MM.1S (cell line): ENCODE data around the gene MFAP5.

ENCODE experiments used
- DNase-seq: peaks from one replicate; pipeline ENCODE4 v3.0.0-alpha.2; 2015
- H2AFZ ChIP-seq: fragments of 300-600 bp; sonication (generic); 2 replicates; pipeline ENCODE4 v1.6.0; 2016; ENCODE audit warnings: antibody characterized with exemption, low read length
- H3F3A ChIP-seq: fragments of 300-600 bp; sonication (generic); 2 replicates; pipeline ENCODE4 v1.6.1; 2016; ENCODE audit warnings: mild to moderate bottlenecking, antibody characterized with exemption, low read length, moderate library complexity, mixed read lengths; ENCODE audit not compliant: insufficient read depth
- H3K27ac ChIP-seq: fragments of 300-600 bp; sonication (generic); 2 replicates; pipeline ENCODE4 v1.5.1; 2016; ENCODE audit warnings: mild to moderate bottlenecking, low read length
- H3K27me3 ChIP-seq: fragments of 300-600 bp; sonication (generic); replicated peaks from 2 replicates; pipeline ENCODE4 v1.6.0; 2016; ENCODE audit warnings: low read length; ENCODE audit not compliant: insufficient read depth
- H3K36me3 ChIP-seq: fragments of 300-600 bp; sonication (generic); replicated peaks from 2 replicates; pipeline ENCODE4 v1.6.1; 2016; ENCODE audit warnings: mild to moderate bottlenecking, low read length, mixed read lengths; ENCODE audit not compliant: insufficient read depth
- H3K4me1 ChIP-seq: fragments of 300-600 bp; sonication (generic); 2 replicates; pipeline ENCODE4 v1.6.1; 2016; ENCODE audit warnings: low read length, mixed read lengths
- H3K4me2 ChIP-seq: fragments of 300-600 bp; sonication (generic); 2 replicates; pipeline ENCODE4 v1.6.0; 2016; ENCODE audit warnings: low read depth, low read length
- H3K4me3 ChIP-seq: fragments of 300-600 bp; sonication (generic); 2 replicates; pipeline ENCODE4 v1.5.1; 2016; ENCODE audit warnings: low read length, mixed read lengths
- H3K79me2 ChIP-seq: fragments of 300-600 bp; sonication (generic); 2 replicates; pipeline ENCODE4 v1.6.1; 2016; ENCODE audit warnings: mixed run types, low read length, mixed read lengths
- H3K9ac ChIP-seq: fragments of 300-600 bp; sonication (generic); 2 replicates; pipeline ENCODE4 v1.6.1; 2016; ENCODE audit warnings: low read length, mixed read lengths
- H3K9me2 ChIP-seq: fragments of 300-600 bp; sonication (generic); replicated peaks from 2 replicates; pipeline ENCODE4 v1.6.1; 2016; ENCODE audit warnings: mild to moderate bottlenecking, low read length, mixed read lengths; ENCODE audit not compliant: insufficient read depth
- H3K9me3 ChIP-seq: fragments of 300-600 bp; sonication (generic); replicated peaks from 2 replicates; pipeline ENCODE4 v1.6.1; 2016; ENCODE audit warnings: mild to moderate bottlenecking, low read length, mixed read lengths; ENCODE audit not compliant: insufficient read depth
- H4K20me1 ChIP-seq: fragments of 300-600 bp; sonication (generic); 2 replicates; pipeline ENCODE4 v1.6.1; 2016; ENCODE audit warnings: mild to moderate bottlenecking, low read length, moderate library complexity, mixed read lengths; ENCODE audit not compliant: insufficient read depth
- EZH2 ChIP-seq: fragments of 300-600 bp; sonication (generic); optimal IDR thresholded peaks from 2 replicates; pipeline ENCODE3; 2017; ENCODE audit warnings: low read depth, mild to moderate bottlenecking, antibody characterized with exemption, low read length, mixed read lengths
- EZH2phosphoT487 ChIP-seq: fragments of 300-600 bp; sonication (generic); IDR thresholded peaks from 2 replicates; pipeline ENCODE4 v1.6.1; 2018; ENCODE audit warnings: antibody characterized with exemption, low read length
- TF ChIP-seq, protein P1 (sequence below): fragments of 300-600 bp; sonication (generic); IDR thresholded peaks from 2 replicates; pipeline ENCODE4 v1.5.1; 2016; ENCODE audit warnings: antibody characterized with exemption, low read length, mixed read lengths

Gene MFAP5

DNA sequence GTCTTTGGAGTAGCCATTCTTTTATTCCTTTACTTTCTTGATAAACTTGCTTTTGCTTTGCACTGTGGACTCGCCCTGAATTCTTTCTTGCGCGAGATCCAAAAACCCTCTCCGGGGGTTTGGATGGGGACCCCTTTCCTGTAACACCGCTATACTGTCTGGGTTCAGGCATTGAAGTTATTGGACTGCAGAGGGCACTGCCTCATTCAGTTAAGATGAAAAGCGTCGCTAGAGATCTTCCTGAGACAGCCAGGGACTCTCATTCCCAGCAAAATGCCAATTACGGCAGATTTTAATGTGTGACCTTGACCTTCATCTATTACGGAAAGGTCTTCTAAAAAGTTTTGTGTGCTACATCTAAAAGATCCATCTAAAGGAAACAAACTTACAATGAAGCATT lies 17.9 kb upstream of the MFAP5 start:
- Histone ChIP-seq H3F3A (no peaks in the 10 kb centered on the region), H2AFZ (no peak overlapping the region)
- DNase-seq = no peak

DNA sequence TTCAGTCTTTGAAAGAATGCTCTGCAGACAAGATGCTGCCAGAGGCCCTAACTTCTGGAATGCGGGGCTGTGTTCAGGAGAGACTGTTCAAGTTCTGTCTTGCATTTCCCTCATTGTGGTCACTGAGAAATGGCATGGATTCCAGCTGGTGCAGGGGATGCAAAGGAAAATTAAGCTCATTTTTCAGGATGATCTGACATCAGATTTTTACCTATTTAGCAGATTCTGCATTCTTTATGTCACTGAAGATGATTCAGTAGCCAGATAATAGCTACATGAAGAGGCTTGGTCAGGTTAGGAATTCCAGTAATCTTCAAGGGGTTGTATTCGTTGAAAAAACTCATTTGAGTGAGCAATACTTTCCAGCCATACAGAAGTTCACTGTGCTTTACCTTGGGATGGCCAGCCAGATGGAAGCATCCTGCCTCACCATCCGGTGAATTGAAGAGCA lies 16.1 kb upstream of the MFAP5 start:
- no peaks in the 10 kb centered on the region for H3K9me3 ChIP-seq
- H3K4me1 ChIP-seq = no peaks in the 10 kb centered on the region
- H3F3A ChIP-seq = no peaks in the 10 kb centered on the region
- no peak overlapping the region for H3K9ac ChIP-seq
- H4K20me1 ChIP-seq = no peaks in the 10 kb centered on the region
- H2AFZ ChIP-seq = no peak overlapping the region
- no peaks in the 10 kb centered on the region for H3K27me3 ChIP-seq
- no peak for TF ChIP-seq EZH2phosphoT487
- TF ChIP-seq EZH2 = no peak
- no peaks in the 10 kb centered on the region for H3K36me3 ChIP-seq
- H3K4me2 ChIP-seq = no peak overlapping the region
- no peaks in the 10 kb centered on the region for H3K9me2 ChIP-seq
- H3K79me2 ChIP-seq = no peaks in the 10 kb centered on the region
- H3K4me3 ChIP-seq = no peak overlapping the region
- DNase-seq = no peak
- no peak overlapping the region for H3K27ac ChIP-seq

More for the DNA sequence above, 17.9 kb upstream of the MFAP5 start:
- no peaks in the 10 kb centered on the region for H3K79me2 ChIP-seq
- no peak overlapping the region for H3K27ac ChIP-seq
- H3K4me3 ChIP-seq = no peak overlapping the region
- H3K27me3 ChIP-seq = no peaks in the 10 kb centered on the region
- H4K20me1 ChIP-seq = no peaks in the 10 kb centered on the region
- H3K9me3 ChIP-seq = no peaks in the 10 kb centered on the region
- TF ChIP-seq EZH2phosphoT487 (no peak), EZH2 (no peak)
- TF ChIP-seq, protein P1, sequence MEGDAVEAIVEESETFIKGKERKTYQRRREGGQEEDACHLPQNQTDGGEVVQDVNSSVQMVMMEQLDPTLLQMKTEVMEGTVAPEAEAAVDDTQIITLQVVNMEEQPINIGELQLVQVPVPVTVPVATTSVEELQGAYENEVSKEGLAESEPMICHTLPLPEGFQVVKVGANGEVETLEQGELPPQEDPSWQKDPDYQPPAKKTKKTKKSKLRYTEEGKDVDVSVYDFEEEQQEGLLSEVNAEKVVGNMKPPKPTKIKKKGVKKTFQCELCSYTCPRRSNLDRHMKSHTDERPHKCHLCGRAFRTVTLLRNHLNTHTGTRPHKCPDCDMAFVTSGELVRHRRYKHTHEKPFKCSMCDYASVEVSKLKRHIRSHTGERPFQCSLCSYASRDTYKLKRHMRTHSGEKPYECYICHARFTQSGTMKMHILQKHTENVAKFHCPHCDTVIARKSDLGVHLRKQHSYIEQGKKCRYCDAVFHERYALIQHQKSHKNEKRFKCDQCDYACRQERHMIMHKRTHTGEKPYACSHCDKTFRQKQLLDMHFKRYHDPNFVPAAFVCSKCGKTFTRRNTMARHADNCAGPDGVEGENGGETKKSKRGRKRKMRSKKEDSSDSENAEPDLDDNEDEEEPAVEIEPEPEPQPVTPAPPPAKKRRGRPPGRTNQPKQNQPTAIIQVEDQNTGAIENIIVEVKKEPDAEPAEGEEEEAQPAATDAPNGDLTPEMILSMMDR = no peak
- no peak overlapping the region for H3K4me2 ChIP-seq
- H3K9me2 ChIP-seq = no peaks in the 10 kb centered on the region
- H3K9ac ChIP-seq = no peak overlapping the region
- H3K4me1 ChIP-seq = no peaks in the 10 kb centered on the region
- no peaks in the 10 kb centered on the region for H3K36me3 ChIP-seq

DNA sequence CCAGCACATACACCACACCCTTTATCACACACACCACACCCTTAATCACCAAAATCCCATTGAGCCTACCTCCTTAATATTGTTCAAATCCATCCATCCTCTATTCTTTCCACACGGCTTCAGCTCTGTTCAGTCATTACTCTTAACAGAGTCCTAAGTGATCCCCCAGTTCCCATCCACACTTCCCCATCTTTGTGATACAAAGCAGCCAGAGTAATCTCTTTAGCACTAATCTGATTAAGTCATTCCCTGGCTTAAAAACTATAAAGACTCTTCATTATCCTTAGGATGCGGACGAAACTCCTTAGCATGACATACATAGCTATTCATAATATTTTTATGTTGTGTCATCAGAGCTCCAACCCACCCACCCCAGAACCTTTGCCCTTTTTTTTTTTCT lies 14.7 kb upstream of the MFAP5 start:
- Histone ChIP-seq H3K4me2 (no peak overlapping the region), H3K9me3 (no peaks in the 10 kb centered on the region), H3K4me1 (no peaks in the 10 kb centered on the region), H3K27ac (no peak overlapping the region), H3F3A (no peaks in the 10 kb centered on the region), H3K79me2 (no peaks in the 10 kb centered on the region), H3K27me3 (no peaks in the 10 kb centered on the region), H4K20me1 (no peaks in the 10 kb centered on the region), H3K9me2 (no peaks in the 10 kb centered on the region), H2AFZ (no peak overlapping the region), H3K36me3 (no peaks in the 10 kb centered on the region), H3K4me3 (no peak overlapping the region), H3K9ac (no peak overlapping the region)
- DNase-seq = no peak
- TF ChIP-seq EZH2 (no peak), EZH2phosphoT487 (no peak)
- TF ChIP-seq, protein P1 = no peak

DNA sequence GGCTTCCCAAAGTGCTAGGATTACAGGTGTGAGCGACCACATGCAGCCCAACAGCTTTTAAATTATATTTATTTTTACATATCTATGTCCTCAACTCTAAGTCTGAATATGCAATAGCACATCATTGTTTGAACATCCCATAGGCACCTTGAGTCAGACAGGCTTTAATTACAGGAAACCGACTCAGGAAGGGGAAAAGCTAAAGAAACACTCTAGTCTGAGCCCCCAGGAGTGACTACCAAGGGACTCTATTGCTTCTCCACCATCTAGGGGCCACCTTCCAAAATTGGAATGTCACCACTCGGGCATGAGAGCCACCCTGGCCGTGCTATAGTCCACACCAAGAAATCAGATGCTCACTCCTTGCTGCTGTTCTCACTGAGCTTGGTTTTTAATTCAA lies 14.0 kb upstream of the MFAP5 start:
- no peaks in the 10 kb centered on the region for H3K79me2 ChIP-seq
- H3K9me3 ChIP-seq = no peaks in the 10 kb centered on the region
- no peaks in the 10 kb centered on the region for H3K9me2 ChIP-seq
- H3K9ac ChIP-seq = no peak overlapping the region
- TF ChIP-seq, protein P1 = no peak
- TF ChIP-seq EZH2 = no peak
- H2AFZ ChIP-seq = no peak overlapping the region
- no peaks in the 10 kb centered on the region for H3K27me3 ChIP-seq
- no peak for DNase-seq
- no peak overlapping the region for H3K4me2 ChIP-seq
- no peaks in the 10 kb centered on the region for H3K4me1 ChIP-seq
- H3K4me3 ChIP-seq = no peak overlapping the region
- no peaks in the 10 kb centered on the region for H4K20me1 ChIP-seq
- H3F3A ChIP-seq = no peaks in the 10 kb centered on the region
- H3K27ac ChIP-seq = no peak overlapping the region
- H3K36me3 ChIP-seq = no peaks in the 10 kb centered on the region
